H1 (cell line): Measurements from ENCODE around the gene STARD9. TPM values are rescaled to one million over a fixed set of nuclear protein-coding genes. Genes with fewer than 3 reads are reported as not detected.

Experiments
- CHD7 ChIP-seq: fragments of 300-600 bp; sonication (generic); IDR thresholded peaks from 2 replicates; pipeline ENCODE4 v1.7.1; 2012; ENCODE audit warnings: low read length, moderate library complexity, mild to moderate bottlenecking, inconsistent platforms; ENCODE audit not compliant: insufficient replicate concordance
- KDM1A ChIP-seq: fragments of 200-600, 300-600 bp; sonication (generic); IDR thresholded peaks from 2 replicates; pipeline ENCODE4 v1.7.1; 2016; ENCODE audit warnings: mild to moderate bottlenecking, low read length, borderline replicate concordance
- MAFK ChIP-seq: IDR thresholded peaks from 2 replicates; pipeline ENCODE4 v1.6.1; 2012; ENCODE audit warnings: low read depth, mild to moderate bottlenecking, improper control_type of control experiment, low read length
- RBBP5 ChIP-seq: IDR thresholded peaks from 2 replicates; pipeline ENCODE4 v1.7.1; 2012; ENCODE audit warnings: low read depth, mild to moderate bottlenecking, inconsistent platforms, low read length, moderate library complexity, borderline replicate concordance
- SIN3A ChIP-seq, 2 experiments: IDR thresholded peaks in 1 of 2; conservative IDR thresholded peaks in 1 of 2; 2 replicates each; pipeline ENCODE4 v1.6.1; 2011 to 2012; ENCODE audit warnings: low read length in 2 of 2, improper control_type of control experiment in 1 of 2, low read depth in 1 of 2, mild to moderate bottlenecking in 1 of 2
- SIRT6 ChIP-seq: IDR thresholded peaks from one replicate; pipeline ENCODE4 v1.7.1; 2012; ENCODE audit warnings: low read length, inconsistent platforms
- SP4 ChIP-seq: IDR thresholded peaks from 2 replicates; pipeline ENCODE4 v1.6.1; 2012; ENCODE audit warnings: low read length, inconsistent platforms
- SUZ12 ChIP-seq: fragments of 200-600 bp; sonication (generic); IDR thresholded peaks from 2 replicates; pipeline ENCODE4 v1.6.1; 2012; ENCODE audit warnings: mild to moderate bottlenecking, inconsistent platforms, low read length, moderate library complexity, mixed read lengths
- ZNF274 ChIP-seq: IDR thresholded peaks from 2 replicates; pipeline ENCODE4 v1.7.0; 2012; ENCODE audit warnings: low read length, borderline replicate concordance; ENCODE audit errors: extremely low read depth
- polyA plus RNA-seq, 7 experiments: library from polyadenylated mRNA; depleted of rRNA in 3 of 7; stranded (reverse) in 5 of 7; unstranded in 2 of 7; fragments of >200 nt in 5 of 7; fragments of 200-250 nt in 2 of 7; gene quantifications; 1 replicate in 5 of 7; 2 replicates in 1 of 7; 4 replicates in 1 of 7; pipeline versions ENCODE4 v1.2.1 to v1.2.3, GENCODE V29; 2011 to 2013; ENCODE audit warnings: missing spikeins in 2 of 7, mixed read lengths in 2 of 7
- total RNA-seq: library from RNA; stranded (reverse); fragmentation: NEBNext Ultra II Directional; extraction: Animal tissue kit (Norgen Biotek cat#: 25700); gene quantifications from 2 replicates; pipeline ENCODE4 v1.2.1, GENCODE V29; 2021
- TF ChIP-seq, protein P1 (sequence below): IDR thresholded peaks from 2 replicates; pipeline ENCODE4 v1.6.1; 2012; ENCODE audit warnings: inconsistent platforms

The STARD9 gene
- total and polyA plus RNA-seq, 2 of the 8 experiments (the other 6 are each of a cell fraction or from before 2014, with no cell fraction given), result 2.8 to 7.0 TPM

- TF ChIP-seq CHD7 (no peak), ZNF274 (no peak), SUZ12 (no peak), SIRT6 (no peak), SP4 (no peak), KDM1A (no peak), MAFK (no peak), RBBP5 (no peak), SIN3A (conservative IDR thresholded peaks at IDR 0.05 in 1 of 2, IDR thresholded peaks at IDR 0.05 in 1 of 2; ENCODE audit: low read depth in 1 of 2, low read length in 2 of 2) (no peak)
- TF ChIP-seq, protein P1, sequence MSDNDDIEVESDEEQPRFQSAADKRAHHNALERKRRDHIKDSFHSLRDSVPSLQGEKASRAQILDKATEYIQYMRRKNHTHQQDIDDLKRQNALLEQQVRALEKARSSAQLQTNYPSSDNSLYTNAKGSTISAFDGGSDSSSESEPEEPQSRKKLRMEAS, result no peak
- TF ChIP-seq, all 59 proteins: peak for 0
These were observed 117.1 kb downstream of the STARD9 start (continued) for GRCh38 chr15:42692536-42692935.
